Naive thymus-derived CD4-positive, alpha-beta T cell (primary cell): ENCODE data around the gene OR4D11. TPM values are rescaled to one million over a fixed set of nuclear protein-coding genes. Genes with fewer than 3 reads are reported as not detected.
"Not testable (repeated sequence)": the region's sequence is repeated elsewhere in the genome, so short reads cannot be mapped to it uniquely, and the experiment has no call there.

Source experiments
- ATAC-seq: fragments of 150-1000 bp; cut with Tn5 transposase; 2 replicates; pipeline ENCODE4 v1.10.0; 2021; ENCODE audit warnings: mild to moderate bottlenecking, moderate library complexity
- CTCF ChIA-PET: fragments of 350-600 bp; sonication (Branson Sonifier 250); formaldehyde crosslinking; loops from one replicate; lab custom pipeline; 2021; ENCODE audit warnings: antibody characterized with exemption; lab: Charles Lee
- POLR2A ChIA-PET: fragments of 350-600 bp; sonication (Branson Sonifier 250); formaldehyde crosslinking; loops from one replicate; lab custom pipeline; 2021; ENCODE audit warnings: antibody characterized with exemption, inconsistent platforms; lab: Charles Lee
- DNase-seq, 9 donors: peaks; one replicate each; pipeline versions ENCODE4 v3.0.0 to v3.0.0-alpha.2; 2020 to 2022; ENCODE audit warnings: mixed read lengths in 1 of 9
- H3K27ac ChIP-seq: one replicate; pipeline ENCODE4 v1.7.0; 2013; ENCODE audit warnings: mild to moderate bottlenecking, low read depth, low read length, moderate library complexity
- H3K27me3 ChIP-seq, 2 donors: one replicate each; pipeline ENCODE4 v1.7.0; 2013; ENCODE audit warnings: low read length in 2 of 2, mild to moderate bottlenecking in 2 of 2, moderate library complexity in 2 of 2; ENCODE audit not compliant: control insufficient read depth in 2 of 2, insufficient read depth in 2 of 2
- H3K36me3 ChIP-seq, 3 experiments: 1 replicate in 2 of 3; 2 replicates in 1 of 3; pipeline ENCODE4 v1.7.0; 2013; ENCODE audit warnings: low read length in 3 of 3, mild to moderate bottlenecking in 3 of 3, moderate library complexity in 1 of 3; ENCODE audit not compliant: insufficient read depth in 3 of 3, control insufficient read depth in 2 of 3
- H3K4me1 ChIP-seq, 2 donors: one replicate each; pipeline ENCODE4 v1.7.0; 2013; ENCODE audit warnings: low read length in 2 of 2, mild to moderate bottlenecking in 2 of 2, moderate library complexity in 1 of 2; ENCODE audit not compliant: control insufficient read depth in 2 of 2, insufficient read depth in 2 of 2
- H3K4me3 ChIP-seq: 2 replicates; pipeline ENCODE4 v1.7.0; 2013; ENCODE audit warnings: mild to moderate bottlenecking, low read length
- H3K9me3 ChIP-seq, 3 experiments: 1 replicate in 2 of 3; 2 replicates in 1 of 3; pipeline ENCODE4 v1.7.0; 2013; ENCODE audit warnings: low read length in 3 of 3; ENCODE audit not compliant: control insufficient read depth in 2 of 3
- H3K27ac Mint-ChIP-seq, 9 donors: one replicate each; pipeline ENCODE4 v1.8.0; 2020 to 2022; ENCODE audit warnings: mixed read lengths in 9 of 9, mild to moderate bottlenecking in 8 of 9, moderate library complexity in 5 of 9, inconsistent platforms in 2 of 9
- H3K27me3 Mint-ChIP-seq, 5 donors: one replicate each; pipeline ENCODE4 v1.8.0; 2021 to 2022; ENCODE audit warnings: mixed read lengths in 5 of 5, mild to moderate bottlenecking in 1 of 5
- H3K36me3 Mint-ChIP-seq, 5 donors: one replicate each; pipeline ENCODE4 v1.8.0; 2020 to 2022; ENCODE audit warnings: mixed read lengths in 5 of 5, mild to moderate bottlenecking in 3 of 5, inconsistent platforms in 1 of 5
- H3K4me1 Mint-ChIP-seq, 7 donors: one replicate each; pipeline ENCODE4 v1.8.0; 2020 to 2022; ENCODE audit warnings: mixed read lengths in 7 of 7, mild to moderate bottlenecking in 3 of 7, inconsistent platforms in 1 of 7
- H3K4me3 Mint-ChIP-seq, 10 donors: one replicate each; pipeline ENCODE4 v1.8.0; 2020 to 2022; ENCODE audit warnings: mild to moderate bottlenecking in 10 of 10, mixed read lengths in 10 of 10, moderate library complexity in 6 of 10, inconsistent platforms in 2 of 10
- H3K9me3 Mint-ChIP-seq, 11 donors: one replicate each; pipeline ENCODE4 v1.8.0; 2020 to 2022; ENCODE audit warnings: mixed read lengths in 11 of 11, mild to moderate bottlenecking in 4 of 11, inconsistent platforms in 1 of 11, moderate library complexity in 1 of 11
- intact Hi-C, 2 donors: fragments of 100-400 bp; cut with micrococcal nuclease; formaldehyde crosslinking; loops; one replicate each; pipeline ENCODE4 v1.15.1; 2023
- polyA plus RNA-seq, 2 donors: library from polyadenylated mRNA; unstranded; fragments of 300-500 nt; fragmentation: Illumina TruSeq; gene quantifications; one replicate each; pipeline ENCODE4 v1.2.3, GENCODE V29; 2021
- total RNA-seq, 6 experiments: library from RNA in 5 of 6; stranded (reverse) in 5 of 6; gene quantifications; 1 replicate in 5 of 6; 2 replicates in 1 of 6; pipeline ENCODE4 v1.2.3 and lab custom pipeline; 2021 to 2026

The OR4D11 gene
- total and polyA plus RNA-seq, 7 experiments from 2014 or later = not detected

DNA sequence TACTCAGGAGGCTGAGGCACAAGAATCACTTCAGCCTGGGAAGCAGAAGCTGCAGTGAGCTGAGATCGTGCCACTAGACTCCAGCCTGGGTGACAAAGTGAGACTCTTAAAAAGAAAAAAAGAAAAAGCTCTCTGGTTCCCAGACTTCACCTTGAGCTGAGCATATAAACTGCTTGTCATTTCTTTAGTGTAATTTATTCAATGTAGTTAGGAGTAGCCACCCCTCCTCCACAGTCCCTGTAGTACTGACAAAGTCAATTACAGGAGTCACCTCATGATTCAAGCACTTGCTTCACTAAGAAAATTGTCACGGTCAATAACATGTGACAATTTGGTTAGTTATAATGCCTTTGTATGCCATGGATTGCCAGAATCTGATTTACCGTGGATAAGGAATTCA lies 23.0 kb upstream of the OR4D11 start:
- Mint-ChIP-seq H3K36me3 (no peaks in the 10 kb centered on the region), H3K4me3 (no peak overlapping the region), H3K9me3 (no peaks in the 10 kb centered on the region), H3K4me1 (no peaks in the 10 kb centered on the region), H3K27me3 (peaks cover 5 to 11% (median 7%) of the 10 kb centered on the region in 5 donors), H3K27ac (no peak overlapping the region)
- no peak for DNase-seq
- ChIA-PET POLR2A (no interaction called here), CTCF (interaction anchor here (0.6 kb wide), 1 partner anchor 8 kb away, joined by 4 read pairs; no protein-coding TSS in a partner anchor)
- intact Hi-C loops = no loop called here
- no peak for ATAC-seq
- Histone ChIP-seq H3K27me3 (no peaks in the 10 kb centered on the region), H3K27ac (no peak overlapping the region), H3K4me3 (no peak overlapping the region), H3K4me1 (no peaks in the 10 kb centered on the region), H3K9me3 (no peaks in the 10 kb centered on the region), H3K36me3 (no peaks in the 10 kb centered on the region)

DNA sequence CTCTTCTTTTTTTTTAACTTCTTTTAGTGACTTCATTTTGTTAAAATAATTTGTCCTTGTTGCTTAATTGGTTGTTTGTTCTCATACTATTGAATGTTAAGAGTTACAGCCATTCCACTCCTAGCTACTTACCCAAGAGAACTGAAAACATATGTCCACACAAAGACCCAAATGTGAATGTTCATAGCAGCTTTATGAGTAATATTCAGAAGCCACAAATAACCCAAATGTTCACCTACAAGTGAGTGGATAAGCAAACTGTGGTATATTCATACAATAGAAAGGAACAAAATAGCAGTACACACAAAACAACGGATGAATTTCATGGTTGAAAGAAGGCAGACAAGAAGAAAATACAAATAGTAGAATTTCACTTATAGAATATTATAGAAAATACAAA lies 1.4 kb upstream of the OR4D11 start:
- no peak for DNase-seq
- POLR2A ChIA-PET = no interaction called here
- H3K4me3 Mint-ChIP-seq = no peak overlapping the region
- H3K27me3 ChIP-seq = no peaks in the 10 kb centered on the region
- H3K27ac ChIP-seq = no peak overlapping the region
- H3K4me1 Mint-ChIP-seq = peaks cover 0 to 6% (median 0%) of the 10 kb centered on the region in 7 donors
- H3K36me3 Mint-ChIP-seq = peaks cover 0 to 5% (median 0%) of the 10 kb centered on the region in 5 donors
- H3K9me3 ChIP-seq = no peaks in the 10 kb centered on the region
- peaks cover 0 to 21% (median 7%) of the 10 kb centered on the region in 5 donors for H3K27me3 Mint-ChIP-seq
- H3K4me3 ChIP-seq = no peak overlapping the region
- H3K36me3 ChIP-seq = no peaks in the 10 kb centered on the region
- no peak overlapping the region for H3K27ac Mint-ChIP-seq
- peaks cover 0 to 7% (median 0%) of the 10 kb centered on the region in 11 donors for H3K9me3 Mint-ChIP-seq
- CTCF ChIA-PET = no interaction called here
- ATAC-seq = no peak
- intact Hi-C loops = no loop called here
- H3K4me1 ChIP-seq = no peaks in the 10 kb centered on the region

DNA sequence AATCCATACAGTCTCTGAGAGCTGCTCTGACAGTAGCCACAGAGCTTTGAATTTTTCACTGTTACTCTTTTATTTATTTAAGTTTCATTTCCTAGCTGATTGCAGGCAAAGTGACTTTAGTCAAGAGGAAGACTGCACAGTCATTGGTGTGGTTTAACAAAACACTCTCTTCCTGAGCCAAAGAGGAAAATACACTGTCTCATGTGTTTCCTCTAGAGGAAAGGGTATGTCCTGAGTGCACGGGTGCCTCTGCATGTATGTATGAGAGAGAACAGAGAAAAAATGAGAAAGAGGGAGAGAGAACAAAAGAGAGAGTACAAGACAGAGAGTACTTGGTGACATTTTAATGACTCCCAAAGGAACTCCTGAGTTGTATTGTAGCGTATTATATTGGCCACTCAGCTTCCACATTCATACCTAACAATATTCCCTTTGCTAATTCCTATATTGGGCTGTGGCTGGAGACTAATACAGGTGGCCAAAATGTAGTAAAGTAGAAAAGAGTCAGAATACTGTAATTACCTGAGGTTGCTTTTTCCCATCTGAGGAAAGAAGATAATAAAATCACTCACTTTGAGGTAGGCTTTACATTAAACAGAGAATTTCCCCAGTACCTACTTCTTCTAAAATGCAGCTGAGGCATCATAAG lies 7.7 kb downstream of the OR4D11 start, which contains the start of gene OR4D9:
Gene OR4D9 (plus strand): TSS at position 599 of the 649 bp plus-strand sequence. CDS start 3,374 bp downstream, outside the sequence.
- Mint-ChIP-seq H3K36me3 (peaks cover 0 to 6% (median 0%) of the 10 kb centered on the region in 5 donors), H3K27me3 (peaks cover 0 to 4% (median 0%) of the 10 kb centered on the region in 5 donors), H3K9me3 (peaks cover 0 to 5% (median 0%) of the 10 kb centered on the region in 11 donors), H3K4me3 (peak within 1 kb of the TSS in 9 of 10 donors; percentile 43 to 88 (median 53)), H3K27ac (peak within 1 kb of the TSS in 4 of 9 donors; percentile 15 to 47 (median 32)), H3K4me1 (peaks cover 22 to 33% (median 29%) of the 10 kb centered on the region in 7 donors)
- H3K27me3 ChIP-seq = no peaks in the 10 kb centered on the region
- no peak within 1 kb of the TSS for H3K4me3 ChIP-seq
- peak; percentile 68 for ATAC-seq
- peaks cover 0 to 12% of the 10 kb centered on the region in 2 donors for H3K4me1 ChIP-seq
- H3K27ac ChIP-seq = no peak within 1 kb of the TSS
- DNase-seq = peak in 6 of 9 donors; percentile 1 to 32 (median 16)
- ChIA-PET CTCF (interaction anchor here (0.8 kb wide), 1 partner anchor 123 kb away, joined by 3 read pairs; no protein-coding TSS in a partner anchor), POLR2A (interaction anchor here (1.6 kb wide), 1 partner anchor 11 kb away, joined by 6 read pairs; no protein-coding TSS in a partner anchor)
- H3K9me3 ChIP-seq = no peaks in the 10 kb centered on the region
- H3K36me3 ChIP-seq = no peaks in the 10 kb centered on the region
- intact Hi-C loops = no loop called here

DNA sequence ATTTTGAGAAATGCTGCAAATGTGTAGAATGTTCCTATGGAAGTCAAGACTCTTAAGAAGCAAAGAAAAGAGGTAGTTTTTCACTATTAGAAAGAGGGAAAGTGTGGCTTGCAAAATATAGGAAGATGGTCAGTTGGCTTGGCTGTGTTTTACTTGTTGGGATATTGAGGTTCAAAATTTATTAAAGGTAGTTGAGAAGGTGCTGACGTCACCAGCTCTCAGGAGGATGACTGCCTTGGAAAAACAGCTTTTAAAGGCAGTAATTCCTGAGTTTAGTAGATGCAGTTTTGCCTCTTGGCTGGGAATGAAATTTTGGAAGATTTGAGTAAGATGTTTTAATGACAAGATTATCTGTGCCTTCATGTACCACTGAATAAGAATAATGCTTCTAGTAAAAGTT lies 8.3 kb downstream of the OR4D11 start:
- peaks cover 0 to 4% (median 0%) of the 10 kb centered on the region in 5 donors for H3K27me3 Mint-ChIP-seq
- peaks cover 0 to 6% (median 0%) of the 10 kb centered on the region in 5 donors for H3K36me3 Mint-ChIP-seq
- DNase-seq (no peak), ATAC-seq (no peak)
- no peaks in the 10 kb centered on the region for H3K9me3 ChIP-seq
- peaks cover 0 to 12% of the 10 kb centered on the region in 2 donors for H3K4me1 ChIP-seq
- no peak overlapping the region for H3K4me3 ChIP-seq
- no peaks in the 10 kb centered on the region for H3K27me3 ChIP-seq
- ChIA-PET POLR2A (interaction anchor here (0.7 kb wide), 1 partner anchor 40 kb away, joined by 3 read pairs; no protein-coding TSS in a partner anchor), CTCF (no interaction called here)
- H3K9me3 Mint-ChIP-seq = peaks cover 0 to 5% (median 0%) of the 10 kb centered on the region in 11 donors
- no peak overlapping the region for H3K27ac ChIP-seq
- no peak overlapping the region for H3K4me3 Mint-ChIP-seq
- peaks cover 22 to 33% (median 29%) of the 10 kb centered on the region in 7 donors for H3K4me1 Mint-ChIP-seq
- intact Hi-C loops = no loop called here
- peak overlapping the region in 2 of 9 donors; percentile 35 to 47 for H3K27ac Mint-ChIP-seq
- no peaks in the 10 kb centered on the region for H3K36me3 ChIP-seq

DNA sequence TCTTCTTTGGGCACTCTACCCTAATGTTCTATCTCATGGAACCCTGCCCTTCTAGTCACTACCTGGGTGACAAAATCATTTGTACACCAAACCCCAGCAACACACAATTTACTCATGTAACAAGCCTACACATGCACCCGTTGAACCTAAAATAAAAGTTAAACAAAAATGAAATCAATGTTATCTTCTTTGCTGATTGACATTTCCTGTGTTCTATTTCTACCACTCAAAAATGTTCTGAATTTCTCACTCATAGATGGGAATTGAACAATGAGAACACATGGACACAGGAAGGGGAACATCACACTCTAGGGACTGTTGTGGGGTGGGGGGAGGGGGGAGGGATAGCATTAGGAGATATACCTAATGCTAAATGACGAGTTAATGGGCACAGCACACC lies 16.8 kb downstream of the OR4D11 start:
- H3K4me1 ChIP-seq, H3K9me3 ChIP-seq, H3K9me3 Mint-ChIP-seq, H3K36me3 Mint-ChIP-seq, H3K27ac ChIP-seq, intact Hi-C loops, DNase-seq, H3K4me3 Mint-ChIP-seq, H3K4me3 ChIP-seq, ATAC-seq, H3K4me1 Mint-ChIP-seq, POLR2A ChIA-PET, H3K36me3 ChIP-seq, CTCF ChIA-PET, H3K27me3 ChIP-seq: not testable (repeated sequence)
- peak overlapping the region in 1 of 9 donors; percentile 33 for H3K27ac Mint-ChIP-seq
- H3K27me3 Mint-ChIP-seq = peaks cover 0 to 33% (median 5%) of the 10 kb centered on the region in 5 donors

DNA sequence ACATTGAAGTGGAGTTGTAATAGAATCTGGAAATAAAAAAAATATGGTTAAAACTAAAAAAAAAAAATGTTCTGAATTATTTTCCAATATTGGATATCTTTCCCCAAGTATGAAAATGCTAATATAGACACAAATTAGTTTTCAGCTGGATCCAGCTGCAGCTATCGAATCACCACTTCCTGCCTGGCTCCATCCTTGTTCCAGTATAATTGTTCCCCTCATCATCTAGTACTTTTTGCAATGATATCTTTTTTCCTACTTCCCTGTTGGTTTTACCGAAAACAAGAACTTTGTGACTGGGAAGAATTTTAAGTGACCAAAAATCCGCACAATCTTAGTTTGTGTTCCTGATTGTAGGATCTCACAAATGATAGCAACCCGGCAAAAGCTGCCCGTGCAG lies 17.4 kb downstream of the OR4D11 start:
- H3K27ac Mint-ChIP-seq = no peak overlapping the region
- ChIA-PET CTCF (no interaction called here), POLR2A (no interaction called here)
- Histone ChIP-seq H3K9me3 (no peaks in the 10 kb centered on the region), H3K27me3 (no peaks in the 10 kb centered on the region), H3K27ac (no peak overlapping the region), H3K4me1 (no peaks in the 10 kb centered on the region), H3K4me3 (no peak overlapping the region), H3K36me3 (no peaks in the 10 kb centered on the region)
- H3K4me1 Mint-ChIP-seq = peaks cover 0 to 2% (median 0%) of the 10 kb centered on the region in 7 donors
- no peaks in the 10 kb centered on the region for H3K9me3 Mint-ChIP-seq
- H3K36me3 Mint-ChIP-seq = no peaks in the 10 kb centered on the region
- ATAC-seq (no peak), DNase-seq (no peak)
- no peak overlapping the region for H3K4me3 Mint-ChIP-seq
- peaks cover 0 to 36% (median 9%) of the 10 kb centered on the region in 5 donors for H3K27me3 Mint-ChIP-seq
- intact Hi-C loops = no loop called here
